ENCODE data around the gene TCF20. TPM values are rescaled to one million over a fixed set of nuclear protein-coding genes. Genes with fewer than 3 reads are reported as not detected.

TCF20 gene
- total RNA-seq, 6 experiments from 2014 or later = 15.4 to 20.5 (median 18.5) TPM

DNA sequence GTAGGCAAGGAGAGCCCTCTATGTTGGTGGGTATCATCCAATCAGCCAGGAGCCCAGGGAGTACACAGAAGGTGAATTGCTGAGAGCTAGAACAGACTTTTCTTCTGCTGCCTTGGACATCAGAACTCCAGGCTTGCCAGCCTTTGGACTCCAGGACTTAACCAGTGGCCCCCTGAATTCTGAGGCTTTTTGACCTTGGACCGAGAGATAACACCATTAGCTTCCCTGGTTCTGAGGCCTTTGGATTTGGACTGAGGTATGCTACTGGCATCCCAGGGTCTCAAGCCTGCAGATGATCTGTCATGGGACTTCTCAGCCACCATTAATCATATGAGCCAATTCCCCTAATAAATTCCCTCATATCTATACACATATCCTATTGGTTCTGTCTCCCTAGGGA lies 21.5 kb downstream of the TCF20 start:
- intact Hi-C loops (cut with DNase I) = no loop called here
- H3K27ac ChIP-seq = no peak overlapping the region
- WGBS (ENCODE audit: insufficient coverage, low coverage, low lambda C conversion rate, missing lambda C conversion rate) = no CpG with 5 or more reads among the region's 1 CpG
- H3K27me3 ChIP-seq = no peaks in the 10 kb centered on the region
- no peaks in the 10 kb centered on the region for H3K9me3 ChIP-seq
- no peak for DNase-seq
- H3K4me3 ChIP-seq = no peak overlapping the region
- no peaks in the 10 kb centered on the region for H3K36me3 ChIP-seq
- H3K4me1 ChIP-seq = no peaks in the 10 kb centered on the region
- TF ChIP-seq, protein P1, sequence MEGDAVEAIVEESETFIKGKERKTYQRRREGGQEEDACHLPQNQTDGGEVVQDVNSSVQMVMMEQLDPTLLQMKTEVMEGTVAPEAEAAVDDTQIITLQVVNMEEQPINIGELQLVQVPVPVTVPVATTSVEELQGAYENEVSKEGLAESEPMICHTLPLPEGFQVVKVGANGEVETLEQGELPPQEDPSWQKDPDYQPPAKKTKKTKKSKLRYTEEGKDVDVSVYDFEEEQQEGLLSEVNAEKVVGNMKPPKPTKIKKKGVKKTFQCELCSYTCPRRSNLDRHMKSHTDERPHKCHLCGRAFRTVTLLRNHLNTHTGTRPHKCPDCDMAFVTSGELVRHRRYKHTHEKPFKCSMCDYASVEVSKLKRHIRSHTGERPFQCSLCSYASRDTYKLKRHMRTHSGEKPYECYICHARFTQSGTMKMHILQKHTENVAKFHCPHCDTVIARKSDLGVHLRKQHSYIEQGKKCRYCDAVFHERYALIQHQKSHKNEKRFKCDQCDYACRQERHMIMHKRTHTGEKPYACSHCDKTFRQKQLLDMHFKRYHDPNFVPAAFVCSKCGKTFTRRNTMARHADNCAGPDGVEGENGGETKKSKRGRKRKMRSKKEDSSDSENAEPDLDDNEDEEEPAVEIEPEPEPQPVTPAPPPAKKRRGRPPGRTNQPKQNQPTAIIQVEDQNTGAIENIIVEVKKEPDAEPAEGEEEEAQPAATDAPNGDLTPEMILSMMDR (IDR thresholded peaks at IDR 0.05) = no peak
- no peak for TF ChIP-seq POLR2A (IDR thresholded peaks at IDR 0.05)
- no peak for ATAC-seq

DNA sequence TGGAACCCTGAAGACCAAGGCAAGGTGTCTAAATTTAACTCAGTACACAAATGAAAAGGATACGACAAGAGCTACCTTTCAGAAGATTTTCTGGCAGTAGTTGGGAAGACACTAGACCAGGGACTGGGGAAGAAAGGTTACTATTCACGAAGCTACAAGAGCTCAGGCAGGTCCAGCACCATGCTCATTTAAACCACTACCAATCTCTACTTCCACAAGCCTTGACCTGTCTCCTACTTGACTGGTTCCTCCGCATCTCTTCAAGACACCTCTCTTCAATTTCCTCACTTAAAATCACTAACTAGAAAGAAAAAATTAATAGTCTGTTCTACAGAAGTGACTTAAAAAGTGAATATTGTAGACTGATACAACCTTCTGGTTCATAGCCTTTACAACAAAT lies 22.9 kb downstream of the TCF20 start:
- ATAC-seq (no peak), DNase-seq (no peak)
- WGBS (ENCODE audit: insufficient coverage, low coverage, low lambda C conversion rate, missing lambda C conversion rate) = 100% methylated on average over 2 of the region's 3 CpGs
- no peak overlapping the region for H3K27ac ChIP-seq
- TF ChIP-seq, protein P1 (IDR thresholded peaks at IDR 0.05) = no peak
- no peak for TF ChIP-seq POLR2A (IDR thresholded peaks at IDR 0.05)
- H3K27me3 ChIP-seq = no peaks in the 10 kb centered on the region
- no peaks in the 10 kb centered on the region for H3K9me3 ChIP-seq
- no peaks in the 10 kb centered on the region for H3K36me3 ChIP-seq
- intact Hi-C loops (cut with DNase I) = no loop called here
- H3K4me3 ChIP-seq = no peak overlapping the region
- no peaks in the 10 kb centered on the region for H3K4me1 ChIP-seq

DNA sequence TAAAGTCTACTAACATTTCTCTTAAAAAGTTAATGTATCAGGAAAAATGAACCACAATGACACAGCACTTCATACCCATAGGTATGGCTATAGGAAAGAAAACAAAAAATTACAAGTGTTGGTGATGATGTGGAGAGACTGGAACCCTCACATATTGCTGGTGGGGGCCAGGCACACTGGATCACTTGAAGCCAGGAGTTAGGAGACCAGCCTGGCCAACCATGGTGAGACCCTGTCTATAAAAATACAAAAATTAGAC lies 26.7 kb downstream of the TCF20 start:
- no peak overlapping the region for H3K27ac ChIP-seq
- no peaks in the 10 kb centered on the region for H3K36me3 ChIP-seq
- no peaks in the 10 kb centered on the region for H3K27me3 ChIP-seq
- intact Hi-C loops (cut with DNase I) = no loop called here
- no peak for DNase-seq
- H3K4me3 ChIP-seq = no peak overlapping the region
- no peak for ATAC-seq
- H3K9me3 ChIP-seq = no peaks in the 10 kb centered on the region
- H3K4me1 ChIP-seq = no peaks in the 10 kb centered on the region
- no peak for TF ChIP-seq POLR2A (IDR thresholded peaks at IDR 0.05)
- TF ChIP-seq, protein P1 (IDR thresholded peaks at IDR 0.05) = no peak

GRCh38 chr22:42236848-42237247 lies 33.6 kb downstream of the TCF20 start:
- no peaks in the 10 kb centered on the region for H3K9me3 ChIP-seq
- intact Hi-C loops (cut with DNase I) = no loop called here
- no peak overlapping the region for H3K27ac ChIP-seq
- H3K4me3 ChIP-seq = no peak overlapping the region
- 90% methylated on average over 6 of the region's 6 CpGs for WGBS (ENCODE audit: insufficient coverage, low coverage, low lambda C conversion rate, missing lambda C conversion rate)
- ATAC-seq (no peak), DNase-seq (no peak)
- no peaks in the 10 kb centered on the region for H3K36me3 ChIP-seq
- no peaks in the 10 kb centered on the region for H3K4me1 ChIP-seq
- no peak for TF ChIP-seq POLR2A (IDR thresholded peaks at IDR 0.05)
- TF ChIP-seq, protein P1 (IDR thresholded peaks at IDR 0.05) = no peak
- no peaks in the 10 kb centered on the region for H3K27me3 ChIP-seq

DNA sequence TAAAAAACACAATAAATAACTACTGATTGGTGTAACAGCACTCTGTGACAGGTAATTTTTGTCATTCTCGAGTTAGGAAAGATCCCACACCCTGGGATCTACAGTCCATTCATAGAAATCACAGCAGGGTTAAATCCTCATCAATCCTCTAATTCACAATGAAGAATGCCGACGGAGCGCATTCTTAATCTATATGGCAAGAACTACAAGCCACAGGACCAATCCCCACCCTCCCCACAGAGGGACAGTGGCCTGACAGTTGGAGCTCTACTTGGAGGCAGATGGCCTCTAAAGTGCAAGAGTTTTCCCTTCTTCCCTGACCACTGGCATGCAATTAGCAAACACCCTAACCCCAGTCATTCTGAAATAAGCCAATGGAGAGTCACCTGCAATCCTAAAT lies 34.2 kb downstream of the TCF20 start:
- no peak overlapping the region for H3K4me3 ChIP-seq
- H3K36me3 ChIP-seq = no peaks in the 10 kb centered on the region
- no peak for ATAC-seq
- DNase-seq = no peak
- TF ChIP-seq, protein P1 (IDR thresholded peaks at IDR 0.05) = no peak
- no peak for TF ChIP-seq POLR2A (IDR thresholded peaks at IDR 0.05)
- WGBS (ENCODE audit: insufficient coverage, low coverage, low lambda C conversion rate, missing lambda C conversion rate) = 94% methylated on average over 4 of the region's 4 CpGs
- intact Hi-C loops (cut with DNase I) = no loop called here
- H3K27me3 ChIP-seq = no peaks in the 10 kb centered on the region
- H3K4me1 ChIP-seq = no peaks in the 10 kb centered on the region
- no peaks in the 10 kb centered on the region for H3K9me3 ChIP-seq
- no peak overlapping the region for H3K27ac ChIP-seq

Measured in right lobe of liver (tissue), 6 donors.